ENCODE measurements around the gene RSPO1. TPM values are rescaled to one million over a fixed set of nuclear protein-coding genes. Genes with fewer than 3 reads are reported as not detected.

Gene RSPO1
- total and polyA plus RNA-seq, 5 donors from 2014 or later: not detected

DNA sequence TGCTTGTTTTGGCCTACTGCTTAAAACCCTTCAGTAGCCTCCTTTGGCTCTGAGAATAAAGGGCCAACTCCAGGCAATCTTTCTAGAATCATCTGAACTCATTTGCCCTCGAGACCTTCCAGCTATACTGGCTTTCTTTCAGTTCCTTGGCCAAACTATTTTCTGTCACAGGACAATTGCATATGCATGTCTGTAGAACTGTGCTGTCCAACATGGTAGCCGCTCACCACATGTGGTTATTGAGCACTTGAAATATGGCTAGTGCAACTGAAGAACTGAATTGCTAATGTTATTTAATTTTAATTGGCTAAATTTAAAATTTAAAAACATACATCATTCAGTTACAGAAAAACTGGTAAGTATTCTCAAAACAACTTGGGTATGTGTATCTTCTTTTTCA, 24.7 kb downstream of the RSPO1 start:
- no peaks in the 10 kb centered on the region for H3K36me3 ChIP-seq (ENCODE audit: control insufficient read depth, insufficient read depth, low read length)
- no peak overlapping the region for H3K4me3 Mint-ChIP-seq
- DNase-seq (no peak), ATAC-seq (ENCODE audit: low read depth in 2 of 2) (no peak)
- no peaks in the 10 kb centered on the region for H3K4me1 ChIP-seq (ENCODE audit: control insufficient read depth, insufficient read depth, low read length, poor library complexity, severe bottlenecking)
- H3K4me3 ChIP-seq (ENCODE audit: low read depth, low read length): no peak overlapping the region
- no peak overlapping the region for H3K27ac Mint-ChIP-seq
- H3K9me3 ChIP-seq (ENCODE audit: control insufficient read depth in 2 of 2, low read length in 2 of 2): no peaks in the 10 kb centered on the region
- H3K9me3 Mint-ChIP-seq: no peaks in the 10 kb centered on the region
- peaks cover 4% of the 10 kb centered on the region for H3K27me3 Mint-ChIP-seq
- no peaks in the 10 kb centered on the region for H3K4me1 Mint-ChIP-seq
- H3K36me3 Mint-ChIP-seq: no peaks in the 10 kb centered on the region
- no peak overlapping the region for H3K27ac ChIP-seq (ENCODE audit: insufficient read depth, low read length, poor library complexity, severe bottlenecking)
- peaks cover 4% of the 10 kb centered on the region for H3K27me3 ChIP-seq (ENCODE audit: control insufficient read depth, insufficient read depth, low read length)

DNA sequence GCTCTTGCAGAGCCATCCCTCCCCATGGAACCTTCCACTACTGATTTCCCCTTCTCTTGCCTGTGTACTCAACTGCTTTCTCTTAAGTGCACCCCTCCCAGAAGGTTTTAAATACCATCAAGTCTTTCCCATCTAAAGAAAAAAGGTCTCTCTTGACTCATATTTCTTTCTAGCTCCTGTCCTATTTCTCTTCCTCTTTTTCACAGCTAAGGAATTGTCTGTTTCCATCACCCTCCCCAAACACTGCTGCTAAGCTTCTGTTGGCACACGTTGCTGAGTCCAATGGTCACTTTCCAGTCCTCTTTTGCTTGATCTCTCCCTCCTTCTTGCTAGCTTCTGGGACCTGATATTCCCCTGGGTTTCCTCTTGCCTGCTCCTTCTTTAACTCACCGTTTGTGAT, 25.7 kb downstream of the RSPO1 start:
- Mint-ChIP-seq H3K27me3 (peaks cover 4% of the 10 kb centered on the region), H3K27ac (no peak overlapping the region), H3K4me1 (no peaks in the 10 kb centered on the region), H3K36me3 (no peaks in the 10 kb centered on the region), H3K4me3 (no peak overlapping the region), H3K9me3 (peaks cover 0 to 3% (median 0%) of the 10 kb centered on the region in 7 donors)
- Histone ChIP-seq H3K27ac (ENCODE audit: insufficient read depth, low read length, poor library complexity, severe bottlenecking) (no peak overlapping the region), H3K9me3 (ENCODE audit: control insufficient read depth in 2 of 2, low read length in 2 of 2) (no peaks in the 10 kb centered on the region), H3K4me3 (ENCODE audit: low read depth, low read length) (no peak overlapping the region), H3K4me1 (ENCODE audit: control insufficient read depth, insufficient read depth, low read length, poor library complexity, severe bottlenecking) (no peaks in the 10 kb centered on the region), H3K27me3 (ENCODE audit: control insufficient read depth, insufficient read depth, low read length) (peaks cover 2% of the 10 kb centered on the region), H3K36me3 (ENCODE audit: control insufficient read depth, insufficient read depth, low read length) (no peaks in the 10 kb centered on the region)
- ATAC-seq (ENCODE audit: low read depth in 2 of 2) (no peak), DNase-seq (no peak)

DNA sequence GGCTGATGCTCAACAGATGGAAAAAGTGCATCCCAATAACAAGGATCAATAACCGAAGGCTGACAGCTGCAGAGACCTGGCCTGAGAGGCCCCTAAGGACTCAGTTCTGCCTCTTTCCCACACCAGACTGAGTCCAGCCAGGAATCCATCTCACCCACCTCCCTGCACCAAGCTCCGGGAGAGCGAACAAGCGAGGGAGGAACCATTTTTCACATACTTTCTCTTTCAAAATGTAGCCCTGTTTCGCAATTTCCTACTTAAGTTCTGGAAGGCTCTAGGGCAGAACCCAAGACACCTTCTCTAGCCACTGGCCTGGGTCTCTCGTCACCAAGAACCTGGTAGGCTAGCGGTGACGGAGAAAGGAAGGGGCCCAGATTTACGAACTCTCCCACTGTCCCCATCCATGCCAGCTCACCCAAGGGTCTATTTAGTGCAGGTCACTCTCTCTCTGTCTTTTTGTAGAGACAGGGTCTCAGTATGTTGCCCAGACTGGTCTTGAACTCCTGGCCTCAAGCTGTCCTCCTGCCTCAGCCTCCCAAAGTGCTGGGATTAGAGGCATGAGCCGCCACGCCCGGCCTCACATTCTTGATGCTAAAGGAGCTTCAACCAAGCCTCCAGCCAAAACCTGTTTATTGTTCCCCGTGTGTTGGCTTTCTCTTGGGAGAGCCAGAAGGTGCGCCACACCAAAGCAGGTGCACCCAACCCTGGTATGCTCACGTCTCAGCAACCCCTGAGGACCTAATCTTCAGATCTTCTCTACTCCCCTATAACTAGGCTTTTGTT, 28.0 kb downstream of the RSPO1 start:
- no peak overlapping the region for H3K4me3 ChIP-seq (ENCODE audit: low read depth, low read length)
- H3K36me3 Mint-ChIP-seq: no peaks in the 10 kb centered on the region
- peaks cover 15% of the 10 kb centered on the region for H3K27me3 Mint-ChIP-seq
- H3K36me3 ChIP-seq (ENCODE audit: control insufficient read depth, insufficient read depth, low read length): no peaks in the 10 kb centered on the region
- peaks cover 0 to 5% (median 0%) of the 10 kb centered on the region in 4 donors for H3K4me1 Mint-ChIP-seq
- peaks cover 0 to 3% (median 0%) of the 10 kb centered on the region in 7 donors for H3K9me3 Mint-ChIP-seq
- H3K27ac Mint-ChIP-seq: no peak overlapping the region
- no peak overlapping the region for H3K4me3 Mint-ChIP-seq
- H3K9me3 ChIP-seq (ENCODE audit: control insufficient read depth in 2 of 2, low read length in 2 of 2): no peaks in the 10 kb centered on the region
- H3K27ac ChIP-seq (ENCODE audit: insufficient read depth, low read length, poor library complexity, severe bottlenecking): no peak overlapping the region
- ATAC-seq (ENCODE audit: low read depth in 2 of 2): no peak
- peaks cover 5% of the 10 kb centered on the region for H3K27me3 ChIP-seq (ENCODE audit: control insufficient read depth, insufficient read depth, low read length)
- no peaks in the 10 kb centered on the region for H3K4me1 ChIP-seq (ENCODE audit: control insufficient read depth, insufficient read depth, low read length, poor library complexity, severe bottlenecking)
- DNase-seq: no peak

DNA sequence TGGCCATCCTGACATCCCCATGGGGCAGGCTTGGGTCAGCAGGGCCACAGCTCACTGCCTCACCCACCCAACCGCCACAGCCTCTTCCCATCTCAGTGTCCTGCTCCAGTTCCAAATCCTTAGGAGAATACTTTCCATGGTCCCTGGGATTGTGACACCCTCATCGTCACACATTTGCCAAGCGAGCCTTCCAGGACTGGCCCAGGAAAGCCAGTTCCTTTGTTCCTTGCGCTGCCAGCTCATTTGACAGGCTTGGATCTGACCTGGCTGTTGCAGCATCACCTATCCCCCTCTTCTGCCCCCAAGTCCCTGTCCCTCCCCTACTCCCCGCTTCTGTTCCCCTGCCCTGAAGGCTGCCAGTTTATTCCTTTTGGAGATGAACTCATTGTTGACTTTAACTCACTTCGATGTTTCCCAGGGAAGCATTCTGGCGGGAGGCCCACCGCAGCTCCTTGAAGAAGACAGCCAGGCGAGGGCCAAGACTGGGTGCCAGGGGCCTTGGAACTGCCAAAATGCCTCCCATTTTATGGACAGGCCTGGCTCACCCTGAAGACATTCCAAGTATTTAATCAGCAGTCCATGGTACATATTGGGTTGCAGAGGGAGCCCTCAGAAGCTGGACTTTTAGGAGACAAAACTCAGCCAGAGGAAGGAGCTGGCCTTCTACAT, 28.8 kb downstream of the RSPO1 start:
- Mint-ChIP-seq H3K36me3 (no peaks in the 10 kb centered on the region), H3K4me1 (peaks cover 0 to 5% (median 0%) of the 10 kb centered on the region in 4 donors)
- no peak overlapping the region for H3K27ac ChIP-seq (ENCODE audit: insufficient read depth, low read length, poor library complexity, severe bottlenecking)

DNA sequence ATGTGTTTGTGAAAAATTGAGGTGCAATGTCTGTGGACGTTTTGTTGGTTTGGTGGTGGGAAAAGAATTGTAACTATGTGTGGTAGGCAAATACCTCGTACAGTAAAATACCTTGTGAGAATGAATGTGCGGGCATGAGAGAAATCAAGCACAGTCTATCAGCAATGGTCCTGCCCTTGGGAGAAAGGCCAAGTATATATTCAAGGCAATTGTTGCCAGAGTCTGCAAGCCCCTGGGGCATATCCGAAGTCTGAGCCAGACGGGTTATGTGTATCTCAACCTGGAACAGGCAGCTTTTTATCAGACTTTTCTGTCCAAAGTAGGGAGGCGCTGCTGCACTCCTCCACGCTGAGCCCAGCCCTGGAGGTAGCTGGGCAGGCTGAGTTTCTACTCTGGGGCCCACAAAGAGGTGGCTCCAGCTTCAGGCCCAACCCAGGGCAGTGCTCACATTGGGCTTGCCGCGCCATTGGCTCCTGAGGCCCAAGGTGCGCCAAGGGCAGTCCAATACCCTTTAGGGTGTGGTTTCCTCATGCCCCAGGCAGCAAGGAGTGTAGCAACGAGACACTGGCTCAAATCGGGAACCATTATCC, 29.5 kb downstream of the RSPO1 start:
- ATAC-seq (ENCODE audit: low read depth in 2 of 2): no peak
- Mint-ChIP-seq H3K4me3 (no peak overlapping the region), H3K27ac (no peak overlapping the region), H3K9me3 (peaks cover 0 to 3% (median 0%) of the 10 kb centered on the region in 7 donors), H3K36me3 (no peaks in the 10 kb centered on the region), H3K4me1 (peaks cover 0 to 5% (median 0%) of the 10 kb centered on the region in 4 donors), H3K27me3 (peaks cover 23% of the 10 kb centered on the region)
- H3K9me3 ChIP-seq (ENCODE audit: control insufficient read depth in 2 of 2, low read length in 2 of 2): no peaks in the 10 kb centered on the region
- no peak for DNase-seq
- peaks cover 5% of the 10 kb centered on the region for H3K27me3 ChIP-seq (ENCODE audit: control insufficient read depth, insufficient read depth, low read length)
- H3K4me1 ChIP-seq (ENCODE audit: control insufficient read depth, insufficient read depth, low read length, poor library complexity, severe bottlenecking): no peaks in the 10 kb centered on the region
- H3K4me3 ChIP-seq (ENCODE audit: low read depth, low read length): no peak overlapping the region
- H3K36me3 ChIP-seq (ENCODE audit: control insufficient read depth, insufficient read depth, low read length): no peaks in the 10 kb centered on the region
- no peak overlapping the region for H3K27ac ChIP-seq (ENCODE audit: insufficient read depth, low read length, poor library complexity, severe bottlenecking)

More for the DNA sequence above, 28.8 kb downstream of the RSPO1 start:
- DNase-seq (no peak), ATAC-seq (ENCODE audit: low read depth in 2 of 2) (no peak)
- no peak overlapping the region for H3K27ac Mint-ChIP-seq
- peaks cover 0 to 3% (median 0%) of the 10 kb centered on the region in 7 donors for H3K9me3 Mint-ChIP-seq
- Histone ChIP-seq H3K27me3 (ENCODE audit: control insufficient read depth, insufficient read depth, low read length) (peaks cover 5% of the 10 kb centered on the region), H3K36me3 (ENCODE audit: control insufficient read depth, insufficient read depth, low read length) (no peaks in the 10 kb centered on the region), H3K4me3 (ENCODE audit: low read depth, low read length) (no peak overlapping the region), H3K4me1 (ENCODE audit: control insufficient read depth, insufficient read depth, low read length, poor library complexity, severe bottlenecking) (no peaks in the 10 kb centered on the region), H3K9me3 (ENCODE audit: control insufficient read depth in 2 of 2, low read length in 2 of 2) (no peaks in the 10 kb centered on the region)
- H3K27me3 Mint-ChIP-seq: peaks cover 22% of the 10 kb centered on the region
- H3K4me3 Mint-ChIP-seq: no peak overlapping the region

DNA sequence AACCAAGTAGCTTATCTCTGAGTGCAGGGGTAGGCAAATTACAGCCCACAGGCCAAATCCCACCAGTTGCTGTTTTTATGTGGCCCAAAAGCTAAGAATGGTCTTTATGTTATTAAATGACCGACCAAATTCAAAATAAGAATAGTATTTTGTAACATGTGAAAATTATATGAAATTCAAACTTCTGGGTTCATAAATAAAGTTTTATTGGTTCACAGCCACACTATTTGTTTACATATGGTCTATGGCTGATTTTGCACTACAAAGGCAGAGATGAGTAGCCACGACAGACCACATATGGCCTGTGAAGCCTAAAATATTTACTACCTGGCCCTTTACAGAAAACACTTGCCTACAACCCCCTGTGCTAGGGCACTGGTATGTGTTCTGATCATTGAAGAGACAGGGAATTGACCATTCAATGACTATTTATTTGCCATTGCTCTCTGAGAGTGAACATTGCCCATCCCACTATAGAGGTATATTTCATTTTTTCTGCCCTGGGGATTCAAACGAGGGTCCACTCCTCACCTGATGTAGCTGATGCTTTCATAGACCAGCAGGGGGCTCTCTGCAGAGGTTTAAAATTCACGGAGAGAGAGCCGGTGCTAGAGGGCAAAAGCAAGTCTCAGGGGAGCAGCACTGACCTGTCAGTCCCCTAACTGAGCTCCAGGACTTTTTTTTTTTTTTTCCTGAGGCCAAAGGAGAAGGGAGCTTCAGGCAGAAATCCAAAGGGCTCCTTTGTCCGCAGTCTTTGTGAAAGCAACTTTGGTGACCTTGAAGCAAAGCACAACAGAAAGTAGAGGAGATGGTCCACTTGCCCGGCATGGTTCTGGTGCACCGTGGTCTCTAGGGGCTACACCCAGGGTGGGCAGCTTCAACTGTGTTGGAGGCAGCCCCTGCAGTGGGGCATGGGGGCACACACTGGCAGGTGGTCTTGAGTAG, 31.7 kb downstream of the RSPO1 start:
- peaks cover 27% of the 10 kb centered on the region for H3K27me3 Mint-ChIP-seq
- Histone ChIP-seq H3K27me3 (ENCODE audit: control insufficient read depth, insufficient read depth, low read length) (peaks cover 5% of the 10 kb centered on the region), H3K27ac (ENCODE audit: insufficient read depth, low read length, poor library complexity, severe bottlenecking) (no peak overlapping the region), H3K36me3 (ENCODE audit: control insufficient read depth, insufficient read depth, low read length) (no peaks in the 10 kb centered on the region), H3K9me3 (ENCODE audit: control insufficient read depth in 2 of 2, low read length in 2 of 2) (no peaks in the 10 kb centered on the region), H3K4me3 (ENCODE audit: low read depth, low read length) (no peak overlapping the region), H3K4me1 (ENCODE audit: control insufficient read depth, insufficient read depth, low read length, poor library complexity, severe bottlenecking) (no peaks in the 10 kb centered on the region)
- H3K9me3 Mint-ChIP-seq: peaks cover 0 to 3% (median 0%) of the 10 kb centered on the region in 7 donors
- H3K4me3 Mint-ChIP-seq: no peak overlapping the region
- ATAC-seq (ENCODE audit: low read depth in 2 of 2): peak in 1 of 2 donors; percentile 55
- no peak overlapping the region for H3K27ac Mint-ChIP-seq
- peak; percentile 12 to 51 (median 47) for DNase-seq
- H3K36me3 Mint-ChIP-seq: no peaks in the 10 kb centered on the region
- H3K4me1 Mint-ChIP-seq: peaks cover 0 to 5% (median 0%) of the 10 kb centered on the region in 4 donors

DNA sequence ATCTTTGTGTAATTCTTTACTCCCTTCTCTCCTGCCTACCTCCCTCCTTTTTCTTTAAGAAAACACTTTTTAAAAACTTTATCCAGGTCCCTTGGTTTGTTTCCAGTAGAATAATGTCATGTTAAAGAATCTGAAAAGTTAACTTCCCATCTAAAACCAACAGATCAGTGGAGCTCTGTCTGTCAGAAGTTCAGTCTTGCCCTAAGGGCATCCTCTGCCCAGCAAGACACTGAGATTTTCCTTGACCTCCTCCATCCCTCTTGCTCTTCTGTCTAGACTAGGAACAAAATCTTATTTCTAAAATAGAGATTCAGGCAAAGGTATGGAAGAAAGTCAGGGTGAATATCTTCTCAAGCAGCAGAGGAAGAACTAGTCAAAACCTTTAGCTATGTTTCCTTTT, 33.3 kb downstream of the RSPO1 start:
- Mint-ChIP-seq H3K4me1 (peaks cover 0 to 5% (median under 1%) of the 10 kb centered on the region in 4 donors), H3K27me3 (peaks cover 28% of the 10 kb centered on the region), H3K9me3 (peaks cover 0 to 3% (median 0%) of the 10 kb centered on the region in 7 donors), H3K27ac (no peak overlapping the region), H3K36me3 (no peaks in the 10 kb centered on the region), H3K4me3 (no peak overlapping the region)
- ATAC-seq (ENCODE audit: low read depth in 2 of 2) (no peak), DNase-seq (no peak)
- no peaks in the 10 kb centered on the region for H3K4me1 ChIP-seq (ENCODE audit: control insufficient read depth, insufficient read depth, low read length, poor library complexity, severe bottlenecking)
- H3K27ac ChIP-seq (ENCODE audit: insufficient read depth, low read length, poor library complexity, severe bottlenecking): no peak overlapping the region
- no peaks in the 10 kb centered on the region for H3K9me3 ChIP-seq (ENCODE audit: control insufficient read depth in 2 of 2, low read length in 2 of 2)
- H3K4me3 ChIP-seq (ENCODE audit: low read depth, low read length): no peak overlapping the region
- no peaks in the 10 kb centered on the region for H3K36me3 ChIP-seq (ENCODE audit: control insufficient read depth, insufficient read depth, low read length)
- peaks cover 3% of the 10 kb centered on the region for H3K27me3 ChIP-seq (ENCODE audit: control insufficient read depth, insufficient read depth, low read length)
